Fibroblast of skin of scalp (primary cell): ENCODE data around the gene GPC1.
A peak's percentile ranks its signal among the peaks of the same experiment; 100 is the strongest.

Source experiments
- DNase-seq: peaks from one replicate; pipeline ENCODE4 v3.0.0-alpha.2; 2013

GPC1 gene

DNA sequence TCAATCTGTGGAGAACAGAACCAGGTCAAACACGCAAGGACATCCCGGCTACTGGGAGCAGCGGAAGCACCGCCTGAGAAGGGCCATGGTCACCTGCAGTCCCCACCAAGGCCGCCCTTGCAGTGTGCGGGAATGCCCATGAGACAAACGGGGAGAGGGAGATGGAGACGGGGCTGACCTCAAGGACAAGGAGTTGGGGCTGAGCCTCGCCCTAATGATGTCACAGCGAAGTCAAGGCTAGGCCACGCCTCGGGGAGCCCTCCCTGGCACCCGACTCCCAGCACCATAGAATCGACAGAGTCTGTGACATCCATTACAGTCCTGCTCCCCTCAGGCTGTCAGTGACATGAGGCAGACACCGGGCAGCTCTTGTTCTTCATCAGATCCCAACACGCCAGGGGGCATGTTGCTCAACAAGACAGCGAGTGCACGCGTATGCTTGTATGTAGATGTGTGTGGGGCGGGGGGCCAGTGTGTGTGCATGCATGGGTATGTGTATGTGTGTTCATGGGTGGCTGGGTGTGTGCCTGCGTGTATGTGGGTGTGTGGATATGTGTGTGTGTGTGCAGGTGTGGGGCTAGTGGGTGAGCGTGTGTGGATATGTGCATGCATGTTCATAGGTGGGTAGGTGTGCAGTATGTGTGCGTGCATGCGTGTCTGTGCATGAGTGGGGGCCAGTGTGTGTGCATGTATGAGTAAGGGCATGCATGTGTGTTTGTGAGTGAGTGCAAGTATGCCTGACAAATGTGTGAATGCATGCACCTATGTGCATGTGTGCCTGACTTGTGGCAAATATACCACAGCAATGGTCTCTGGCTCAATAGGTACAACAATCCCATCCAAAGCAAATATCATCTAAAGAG lies 65.3 kb downstream of the GPC1 start:
- DNase-seq: no peak

- no peak for DNase-seq
These were observed 66.1 kb downstream of the GPC1 start for GRCh38 chr2:240501531-240501991.

DNA sequence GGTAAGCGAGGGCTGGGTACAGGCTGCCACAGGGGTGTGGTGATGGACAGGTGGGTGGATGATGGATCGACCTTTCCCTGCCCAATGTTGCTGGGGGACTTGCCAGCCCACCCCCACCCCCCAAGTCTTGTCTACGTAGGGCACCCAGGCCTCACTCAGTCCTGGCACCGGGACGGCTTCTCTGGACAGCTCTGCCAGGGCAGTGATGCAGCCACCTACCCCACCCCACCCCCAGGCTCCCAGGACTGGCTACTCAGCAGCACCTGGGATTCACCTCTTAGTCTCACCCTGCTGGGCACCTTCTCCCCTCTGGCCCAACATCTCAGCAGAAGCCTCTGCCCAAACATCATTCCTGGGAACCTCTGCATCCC lies 66.6 kb downstream of the GPC1 start:
- no peak for DNase-seq

DNA sequence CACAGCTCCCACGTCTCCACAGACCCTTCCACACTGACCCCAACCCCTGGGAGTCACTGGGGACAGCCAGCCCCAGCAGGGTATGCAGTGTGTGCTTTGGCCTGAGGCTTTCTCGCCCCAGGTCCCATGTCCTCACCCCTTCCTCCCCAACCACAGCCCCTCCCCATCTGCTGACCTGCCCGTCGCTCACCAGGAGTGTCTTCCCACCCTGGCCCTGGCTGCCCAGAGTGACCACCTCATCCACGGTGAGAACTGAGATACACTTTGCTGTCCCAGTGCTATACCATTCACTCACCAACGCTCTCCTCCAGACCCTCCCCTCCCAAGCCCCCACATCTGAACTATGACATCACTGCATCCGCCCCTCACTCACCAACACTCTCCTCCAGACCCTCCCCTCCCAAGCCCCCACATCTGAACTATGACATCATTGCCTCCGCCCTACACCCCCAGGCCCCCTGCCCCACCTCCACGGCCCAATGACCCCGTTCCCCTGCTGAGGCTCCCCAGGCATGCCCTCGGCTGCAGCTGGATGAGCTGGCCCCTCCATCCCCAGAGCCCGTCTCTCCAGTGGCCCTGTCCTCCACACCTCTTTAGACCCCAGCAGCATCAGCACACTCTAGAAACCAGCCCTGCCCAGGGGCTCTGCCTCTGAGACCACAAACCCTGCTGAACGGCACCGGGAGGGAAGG lies 67.1 kb downstream of the GPC1 start:
- no peak for DNase-seq

- DNase-seq: no peak
These were observed 67.9 kb downstream of the GPC1 start for GRCh38 chr2:240503375-240503774.

DNA sequence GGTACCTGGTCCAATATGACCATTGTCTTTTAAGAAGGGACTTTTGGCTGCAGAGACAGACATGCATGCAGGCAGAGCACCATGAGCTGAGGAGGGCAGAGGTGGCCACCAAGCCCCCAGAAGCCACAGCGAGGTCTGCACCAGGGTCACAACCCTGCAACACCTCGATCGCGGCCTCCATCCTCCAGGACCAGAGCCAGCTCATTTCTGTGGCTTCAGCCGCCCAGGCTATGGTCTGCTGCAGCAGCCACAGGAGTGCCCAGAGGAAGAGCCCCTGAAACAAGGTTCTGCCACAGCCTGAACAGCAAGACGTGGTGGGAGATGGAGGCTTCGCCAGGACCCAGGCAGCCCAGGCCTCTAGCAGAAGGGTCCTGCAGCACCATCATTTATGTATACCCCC lies 68.4 kb downstream of the GPC1 start:
- DNase-seq: no peak

DNA sequence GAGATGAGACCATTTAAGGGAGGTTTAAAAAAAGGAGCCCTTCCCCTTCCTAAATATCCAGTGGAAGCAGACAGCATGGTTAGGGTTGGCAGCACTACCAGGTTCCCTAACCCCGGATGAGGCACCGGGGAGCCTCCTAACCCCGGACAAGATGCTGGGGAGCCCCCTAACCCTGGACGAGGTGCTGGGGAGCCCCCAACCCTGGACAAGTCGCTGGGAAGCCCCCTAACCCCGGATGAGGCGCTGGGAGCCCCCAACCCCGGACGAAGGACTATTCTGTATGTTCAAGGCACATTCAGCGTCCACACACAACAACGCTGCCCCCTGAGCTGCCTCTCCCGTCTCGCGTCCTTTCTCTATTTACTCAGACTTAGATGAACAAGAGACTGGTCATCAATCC lies 70.4 kb downstream of the GPC1 start:
- no peak for DNase-seq

DNA sequence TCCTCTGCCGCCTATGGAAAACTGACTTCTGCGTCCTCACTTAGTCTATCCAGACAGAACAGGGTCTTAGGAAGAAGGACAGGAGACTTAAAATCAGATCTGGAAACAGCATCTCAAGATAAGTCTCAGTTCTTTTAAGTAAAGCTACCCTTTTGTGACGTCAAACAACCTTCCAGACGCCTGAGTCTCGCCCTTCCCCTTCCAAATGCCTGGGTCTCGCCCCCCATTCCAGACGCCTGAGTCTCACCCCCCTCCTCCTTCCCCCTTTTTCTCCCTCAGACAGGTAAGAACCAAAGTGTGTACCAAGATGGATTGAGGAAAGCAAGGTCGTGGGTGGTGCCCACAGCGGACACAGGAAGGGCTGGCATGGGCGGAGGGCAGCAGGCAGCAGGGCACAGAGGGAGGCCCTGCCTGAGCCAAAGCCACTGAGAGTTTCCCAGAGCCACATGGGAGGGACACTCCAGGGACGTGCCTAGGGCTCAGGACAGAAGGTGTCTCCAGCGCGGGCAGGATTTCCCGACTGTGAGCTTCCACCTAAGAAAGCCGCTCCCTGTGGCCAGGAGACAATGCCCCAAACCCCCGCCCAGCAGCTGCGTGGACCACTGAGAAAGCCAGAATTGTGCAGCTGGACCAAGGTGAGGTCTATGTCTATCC lies 71.1 kb downstream of the GPC1 start:
- no peak for DNase-seq

GRCh38 chr2:240507060-240507777 lies 71.8 kb downstream of the GPC1 start:
- DNase-seq: no peak

DNA sequence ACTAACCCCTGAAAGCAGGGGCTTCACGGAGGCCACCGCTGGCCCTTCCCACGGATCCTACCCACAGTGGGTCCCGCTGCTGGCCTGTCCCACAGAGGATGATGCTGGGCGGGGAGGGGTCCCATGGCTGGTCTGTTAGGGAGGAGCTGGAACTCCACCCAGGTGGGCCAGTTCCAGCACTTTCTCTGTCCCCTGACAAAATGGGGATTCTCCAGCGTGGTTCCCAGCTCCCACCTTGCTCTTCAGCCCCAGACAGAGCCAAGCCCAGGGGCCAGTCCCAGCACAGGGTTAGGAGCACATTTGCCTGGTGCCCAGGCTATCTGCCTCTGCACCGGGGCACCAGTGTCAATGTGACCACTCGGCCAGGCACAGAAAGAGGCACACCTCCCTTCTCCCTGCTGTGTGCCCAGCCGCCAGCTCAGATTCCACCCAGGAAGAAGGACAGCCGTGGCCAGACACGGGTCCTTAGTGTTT lies 72.4 kb downstream of the GPC1 start:
- DNase-seq: no peak

DNA sequence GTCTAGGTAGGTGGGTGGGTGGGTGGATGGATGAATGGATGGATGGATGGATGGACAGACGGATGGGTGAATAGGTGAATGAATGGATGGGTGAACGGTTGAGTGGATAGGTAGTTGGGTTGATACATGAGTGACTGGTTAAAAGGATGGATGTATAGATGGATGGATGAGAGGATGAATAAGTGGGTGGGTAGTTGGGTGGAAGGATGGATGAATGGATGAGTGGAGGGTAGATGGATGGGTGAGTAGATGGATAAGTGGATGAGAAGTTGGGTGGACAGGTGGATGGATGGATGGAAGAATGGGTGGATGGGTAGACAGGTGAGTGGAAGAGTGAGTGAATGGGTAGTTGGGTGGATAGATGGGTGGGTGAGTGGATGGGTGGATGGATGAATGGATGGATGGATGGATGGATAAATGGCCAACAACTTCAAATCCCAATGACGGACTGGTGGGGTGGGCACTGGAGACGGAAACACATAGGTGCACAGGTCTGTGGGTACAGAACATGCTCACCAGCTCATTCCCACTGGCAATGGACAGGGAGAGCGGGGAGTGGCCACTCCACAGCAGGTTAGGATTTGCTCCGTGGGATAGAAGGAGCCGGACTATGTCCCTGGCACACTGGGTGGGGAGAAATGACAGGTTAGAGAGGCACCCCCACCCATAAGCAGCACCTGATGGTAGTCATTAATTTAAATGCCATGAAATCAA lies 73.5 kb downstream of the GPC1 start:
- no peak for DNase-seq

DNA sequence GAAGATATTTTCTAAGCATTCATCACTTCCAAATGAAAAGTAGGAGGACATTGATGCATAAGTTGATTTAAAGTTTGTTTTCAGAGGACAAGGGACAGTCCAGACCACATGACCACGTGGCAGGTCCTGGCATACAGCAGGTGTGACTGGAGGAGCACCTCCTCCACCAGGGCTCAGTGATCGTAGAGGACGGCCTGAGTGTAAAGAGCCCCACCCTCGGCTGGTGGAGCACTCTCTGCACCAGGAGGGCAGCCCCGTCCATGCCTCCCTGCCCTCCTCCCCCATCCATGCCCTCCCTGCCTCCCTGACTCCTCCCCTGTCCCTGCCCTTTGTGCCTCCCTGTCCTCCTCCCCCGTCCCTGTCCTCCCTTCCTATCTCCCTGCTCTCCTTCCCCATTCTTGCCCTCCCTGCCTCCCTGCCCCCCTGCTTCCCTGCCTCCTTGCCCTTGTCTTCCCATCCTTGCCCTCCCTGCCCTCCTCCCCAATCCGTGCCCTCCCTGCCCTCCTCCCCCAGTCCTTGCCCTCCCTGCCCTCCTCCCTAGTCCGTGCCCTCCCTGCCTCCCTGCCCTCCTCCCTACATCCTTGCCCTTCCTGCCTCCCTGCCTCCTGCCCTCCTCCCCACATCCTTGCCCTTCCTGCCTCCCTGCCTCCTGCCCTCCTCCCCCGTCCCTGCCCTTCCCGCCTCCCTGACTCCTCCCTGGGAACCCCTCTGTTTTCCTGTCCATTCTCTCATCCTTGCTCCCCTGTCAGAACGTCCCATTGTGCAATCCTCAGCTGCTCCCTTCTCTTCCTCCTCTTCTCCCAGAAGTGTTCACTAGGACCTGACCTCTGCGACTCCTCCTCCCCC lies 74.4 kb downstream of the GPC1 start:
- no peak for DNase-seq

GRCh38 chr2:240510513-240511210 lies 75.2 kb downstream of the GPC1 start:
- DNase-seq: no peak

DNA sequence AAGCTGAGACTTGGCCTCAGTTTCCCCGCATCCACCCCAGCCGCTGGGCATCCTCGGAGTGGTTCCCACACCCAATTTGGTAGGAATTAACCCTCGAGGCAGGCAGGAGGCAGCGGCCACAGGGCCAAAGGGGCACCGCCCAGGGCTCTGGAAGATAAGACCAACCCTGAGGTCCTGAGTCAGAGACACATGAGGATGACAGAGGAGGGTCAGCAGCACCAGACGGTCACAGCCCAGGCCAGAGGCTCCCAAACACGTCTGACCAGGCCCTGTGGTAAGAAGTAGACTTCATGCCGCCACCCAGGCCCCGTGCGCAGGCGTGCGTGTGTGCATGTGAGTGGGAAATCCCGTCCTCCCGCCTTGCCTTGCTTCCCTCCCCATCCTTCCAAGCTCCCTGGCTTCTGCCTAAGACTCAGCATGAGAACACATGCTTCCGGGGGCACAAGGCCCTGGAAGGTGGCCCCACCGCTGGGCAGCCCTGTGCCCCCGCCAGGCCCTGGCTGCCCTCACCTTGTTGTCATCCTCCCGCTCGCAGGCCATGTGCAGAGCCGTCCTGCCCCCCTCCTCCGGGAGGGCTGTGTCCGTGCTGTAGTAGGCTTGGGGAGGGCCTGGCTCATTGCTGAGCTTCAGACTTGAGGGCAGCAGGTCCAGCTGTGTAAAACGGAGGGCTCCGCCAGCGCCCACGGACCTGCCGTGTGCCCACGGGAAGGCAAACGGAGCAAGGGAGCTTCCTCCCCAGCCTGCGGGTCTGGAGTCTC lies 76.1 kb downstream of the GPC1 start:
- no peak for DNase-seq

GRCh38 chr2:240512109-240512485 lies 76.6 kb downstream of the GPC1 start:
- no peak for DNase-seq

DNA sequence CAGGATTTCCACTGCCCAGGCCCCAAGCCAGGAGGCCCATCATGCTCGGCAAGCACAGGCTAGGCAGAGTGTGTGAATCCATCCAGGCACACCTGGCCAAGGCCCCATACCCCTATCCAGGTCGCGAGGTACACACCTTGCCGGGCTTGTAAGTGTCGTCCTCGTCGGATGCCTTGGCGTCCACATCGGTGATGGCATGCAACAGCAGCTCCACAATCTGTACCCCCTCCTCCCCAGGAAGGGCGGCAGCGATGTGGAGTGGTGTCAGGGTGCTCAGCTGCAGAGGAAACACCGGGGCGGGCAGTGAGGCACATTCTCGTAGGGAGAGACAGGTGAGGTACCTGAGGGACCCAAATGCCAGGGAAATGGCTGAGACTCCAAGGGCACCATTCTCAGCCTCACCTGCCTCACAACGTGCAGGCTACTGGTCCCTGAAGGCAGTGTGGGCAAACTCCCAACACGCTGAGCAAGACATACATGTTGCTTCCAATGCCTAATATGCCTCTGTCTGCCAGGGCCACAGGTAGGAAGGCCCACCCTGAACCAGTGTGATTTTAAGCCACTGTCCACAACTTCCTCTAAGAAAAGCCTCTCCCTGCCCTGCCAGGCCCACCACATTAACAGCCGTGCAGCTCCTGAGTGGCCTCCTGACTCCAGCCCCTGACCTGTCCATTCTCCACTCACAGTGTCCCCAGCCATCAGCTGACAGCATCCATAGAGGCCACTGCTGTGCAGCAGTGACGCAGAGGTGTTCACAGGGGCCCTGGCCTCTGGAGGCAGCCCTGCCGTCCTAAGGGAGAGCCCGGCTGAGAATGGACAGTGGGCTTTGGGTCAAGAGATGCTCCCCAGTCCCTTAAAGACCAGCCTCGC lies 77.4 kb downstream of the GPC1 start:
- no peak for DNase-seq

DNA sequence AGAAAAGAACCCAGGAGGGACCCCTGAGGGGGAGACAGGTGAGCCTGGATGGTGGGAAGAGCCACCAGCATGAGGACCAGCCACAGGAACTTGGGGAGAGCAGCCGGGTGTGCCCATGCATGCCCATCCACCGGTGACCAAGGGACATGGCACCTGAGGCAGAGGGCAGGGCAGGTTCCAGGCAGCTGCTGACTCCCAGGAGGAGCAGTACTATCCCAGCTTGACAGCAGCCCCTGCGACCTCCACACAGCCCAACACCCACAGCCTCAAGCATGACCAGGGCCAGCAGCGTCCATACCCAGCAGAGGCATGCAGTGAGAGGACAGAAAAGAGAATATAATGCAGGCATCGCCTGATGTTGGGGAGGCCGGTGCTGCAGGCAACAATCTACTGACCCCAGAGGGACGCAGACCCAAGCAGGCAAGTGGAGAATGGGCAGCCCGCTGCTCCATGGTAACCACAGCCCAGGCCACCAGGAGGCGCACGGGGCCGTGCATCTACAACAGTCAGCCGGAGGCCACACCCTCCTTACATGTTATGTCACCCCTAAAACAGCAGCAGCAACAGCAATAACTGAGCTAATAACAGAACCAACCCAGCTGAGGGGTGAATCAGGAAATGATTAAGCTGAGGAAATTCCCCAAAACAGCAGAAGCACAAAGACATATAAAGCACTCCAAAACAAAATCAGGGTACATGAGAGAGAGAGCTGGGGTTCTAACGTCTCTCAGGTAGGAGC lies 78.3 kb downstream of the GPC1 start:
- peak; percentile 71 for DNase-seq

DNA sequence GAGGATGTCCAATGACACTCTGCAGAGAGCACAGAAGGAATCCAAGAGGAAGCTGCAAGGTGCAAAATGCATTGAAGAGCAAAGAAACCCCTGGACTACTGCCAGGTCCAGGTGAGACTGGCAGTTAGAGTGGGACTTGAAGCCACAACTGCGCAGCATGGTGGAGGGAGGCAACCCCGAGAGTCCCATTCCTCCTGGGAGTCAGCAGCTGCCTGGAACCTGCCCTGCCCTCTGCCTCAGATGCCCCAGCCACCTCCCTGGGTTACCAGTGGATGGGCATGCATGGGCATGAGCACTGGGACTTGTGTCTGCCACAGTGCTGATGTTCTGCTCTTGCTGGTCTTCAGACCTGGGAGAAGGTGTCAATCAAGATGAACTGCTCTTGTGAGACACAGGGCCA lies 79.2 kb downstream of the GPC1 start:
- no peak for DNase-seq
